GM12801 (cell line): ENCODE measurements around the gene IMPG2.

Source experiments
- CTCF ChIP-seq: IDR thresholded peaks from one replicate; pipeline ENCODE4 v1.5.1; 2011; ENCODE audit warnings: control low read depth; ENCODE audit not compliant: insufficient read length; ENCODE audit errors: extremely low read depth

IMPG2 gene

GRCh38 chr3:101266071-101266470 lies 54.3 kb downstream of the IMPG2 start:
- TF ChIP-seq CTCF = no peak

GRCh38 chr3:101262393-101263240 lies 57.8 kb downstream of the IMPG2 start:
- TF ChIP-seq CTCF = no peak

- TF ChIP-seq CTCF = no peak
These were observed 58.9 kb downstream of the IMPG2 start for GRCh38 chr3:101261506-101261905.

- TF ChIP-seq CTCF = no peak
These were observed 60.7 kb downstream of the IMPG2 start for GRCh38 chr3:101259485-101260341.

GRCh38 chr3:101256511-101256910 lies 63.9 kb downstream of the IMPG2 start:
- TF ChIP-seq CTCF = no peak

- TF ChIP-seq CTCF = no peak
These were observed 64.9 kb downstream of the IMPG2 start for GRCh38 chr3:101255441-101255840.

- no peak for TF ChIP-seq CTCF
These were observed 67.0 kb downstream of the IMPG2 start for GRCh38 chr3:101253396-101253795.
